RPMI8226 (cell line): ENCODE measurements around the gene HGFAC.

Experiments used
- DNase-seq: peaks from one replicate; pipeline ENCODE4 v3.0.0-alpha.2; 2015

HGFAC gene

DNA sequence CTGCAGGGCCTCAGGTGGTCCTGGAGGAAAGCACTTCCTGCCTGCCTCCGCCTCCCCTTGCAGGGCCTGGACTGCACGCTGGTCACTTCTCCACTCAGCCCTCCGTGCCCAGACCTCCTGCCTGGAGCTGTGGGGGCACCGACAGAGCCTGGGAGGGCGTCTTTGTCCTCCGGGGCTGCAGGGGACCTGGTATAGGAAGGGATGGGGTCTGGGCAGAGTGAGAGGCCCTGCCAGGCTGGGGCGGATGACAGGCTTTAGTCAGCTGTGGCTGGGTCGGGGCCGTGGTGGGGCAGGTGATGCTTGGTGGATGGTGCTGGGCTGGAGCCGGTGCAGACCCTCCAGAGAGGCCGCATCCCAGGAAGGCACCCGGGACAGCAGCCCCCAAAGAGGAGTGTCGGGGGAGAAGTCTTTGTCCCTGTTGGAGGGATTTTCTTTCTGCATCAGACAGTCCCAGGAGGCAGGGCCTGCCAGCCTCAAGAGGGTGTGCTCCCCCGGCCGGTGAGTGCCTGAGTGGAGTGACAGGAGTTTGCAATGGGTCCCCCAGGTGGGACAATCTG, 22.7 kb downstream of the HGFAC start:
- no peak for DNase-seq

DNA sequence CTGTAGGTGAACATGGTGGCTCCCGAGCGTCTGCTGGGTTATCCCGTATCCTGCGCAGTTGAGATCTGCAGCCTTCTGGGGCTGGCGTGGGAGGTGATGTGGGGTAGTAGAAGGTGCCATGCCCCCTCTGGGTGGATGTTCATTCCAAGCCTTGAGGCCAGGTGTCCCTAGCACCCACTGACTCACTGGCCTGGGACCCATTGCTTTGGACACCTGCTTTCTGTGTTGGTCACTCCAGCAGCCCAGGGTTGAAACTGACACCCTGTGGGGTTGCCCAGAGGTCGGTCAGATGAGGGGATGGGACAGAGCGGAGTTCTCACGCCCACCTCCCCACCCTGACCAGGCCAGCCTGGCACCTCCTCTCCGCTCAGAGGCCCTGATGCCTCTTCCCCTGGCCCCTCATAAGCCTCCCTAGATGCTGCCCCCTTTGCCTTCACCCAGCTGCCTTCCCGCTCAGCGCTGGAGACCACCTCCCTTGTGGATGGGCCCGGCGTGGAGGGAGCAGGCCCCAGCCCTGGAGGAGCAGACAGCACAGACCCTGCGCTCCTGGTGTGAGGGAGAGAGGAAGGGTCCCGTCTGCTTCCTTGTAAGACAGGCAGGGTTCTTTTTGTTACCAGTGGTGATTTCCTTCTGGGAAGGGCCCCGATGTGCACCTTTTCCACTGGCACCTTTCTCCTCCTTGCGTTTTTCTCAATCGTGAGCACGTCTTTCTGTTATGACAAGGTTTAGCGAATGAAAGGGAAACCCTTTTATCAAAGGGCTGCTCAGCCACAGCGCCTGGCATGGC, 23.3 kb downstream of the HGFAC start:
- DNase-seq: no peak

DNA sequence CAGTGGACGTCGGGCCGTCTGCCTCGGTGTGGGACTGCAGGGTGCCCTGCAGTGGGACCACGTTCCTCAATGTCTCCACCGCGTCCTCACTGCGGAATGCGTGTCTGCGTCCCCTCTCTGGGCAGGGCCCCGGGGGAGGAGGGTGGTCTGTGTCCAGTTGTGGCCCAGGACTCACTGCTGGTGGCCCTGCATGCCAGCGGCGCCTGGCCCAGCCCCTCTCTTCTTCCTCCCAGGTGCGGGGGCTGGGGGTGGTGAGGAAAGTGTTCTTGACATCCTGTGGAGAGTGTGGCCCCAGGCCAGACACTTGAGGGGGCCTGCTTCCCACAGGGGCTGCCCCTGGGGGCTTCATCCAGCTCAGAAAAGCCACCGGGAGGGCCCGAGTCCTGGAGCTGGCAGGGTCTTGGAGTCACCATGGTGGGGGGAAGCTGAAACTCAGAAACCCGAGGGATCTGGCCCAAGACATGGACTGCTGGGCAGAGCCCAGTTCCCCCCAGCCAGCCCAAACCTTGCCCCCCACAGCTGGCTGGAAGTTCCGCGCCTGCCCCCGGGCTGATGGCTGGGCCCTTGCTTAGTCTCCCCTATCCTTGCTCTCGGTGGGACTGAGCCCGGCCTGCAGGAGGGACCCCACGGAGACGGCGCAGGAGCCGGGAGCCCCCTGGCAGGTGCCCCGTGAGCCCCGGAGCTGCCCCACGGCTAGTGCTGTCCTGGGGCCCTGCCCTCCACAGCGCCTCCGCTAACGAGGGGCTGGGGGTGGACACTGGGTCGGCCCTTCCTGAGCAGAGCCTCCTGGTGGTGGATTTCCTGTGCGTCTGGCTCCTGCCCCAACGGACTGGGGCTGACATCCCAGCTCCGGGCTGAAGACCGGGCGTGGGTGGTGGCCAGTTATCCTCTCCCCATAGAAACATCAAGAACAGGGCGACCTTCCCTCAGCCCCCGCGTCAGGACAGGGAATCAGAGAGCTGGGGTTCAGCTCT, 24.2 kb downstream of the HGFAC start:
- no peak for DNase-seq

DNA sequence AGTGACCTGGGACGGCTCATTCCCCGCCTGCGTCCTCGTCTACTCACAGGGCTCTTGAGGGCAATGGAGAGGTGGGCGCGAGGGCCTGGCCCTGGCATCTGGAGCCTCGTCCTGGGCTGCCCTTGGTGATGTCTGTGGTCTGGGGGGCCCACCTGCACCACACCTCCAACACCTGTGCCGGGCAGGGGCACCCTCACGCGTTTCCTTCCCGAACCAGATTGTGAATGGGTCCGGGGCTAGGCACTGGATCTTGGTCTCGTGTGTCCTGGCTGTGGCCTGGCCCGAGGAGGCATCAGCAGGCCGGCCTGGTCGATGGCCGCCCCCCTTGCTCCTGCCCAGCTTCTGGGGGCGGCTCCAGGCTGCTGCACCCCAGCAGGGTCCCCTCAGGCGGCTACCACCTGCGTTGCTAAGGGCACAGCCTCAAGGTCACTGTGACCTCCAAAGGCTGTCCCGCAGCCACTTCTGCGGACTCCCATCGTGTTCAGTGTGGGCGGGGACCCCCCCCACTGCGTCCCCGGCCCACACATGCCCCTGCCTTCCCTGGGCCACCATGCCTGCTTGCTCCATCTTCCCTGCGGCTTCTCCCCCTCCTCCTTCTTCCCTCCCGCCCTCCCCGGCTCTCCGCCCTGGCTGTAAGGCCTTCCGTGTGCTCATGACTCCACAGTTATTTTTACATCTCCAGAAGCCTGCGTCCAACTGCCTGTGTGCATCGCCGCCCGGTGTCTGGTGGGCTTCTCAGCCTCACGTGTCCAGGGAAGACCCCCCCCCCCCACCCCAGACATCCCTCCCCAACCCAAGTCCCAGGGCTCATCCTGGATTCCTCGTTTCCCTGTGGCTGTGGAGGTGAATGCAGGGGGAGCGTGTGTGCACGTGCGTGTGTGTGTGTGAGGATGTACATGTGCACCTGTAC, 25.2 kb downstream of the HGFAC start:
- no peak for DNase-seq

DNA sequence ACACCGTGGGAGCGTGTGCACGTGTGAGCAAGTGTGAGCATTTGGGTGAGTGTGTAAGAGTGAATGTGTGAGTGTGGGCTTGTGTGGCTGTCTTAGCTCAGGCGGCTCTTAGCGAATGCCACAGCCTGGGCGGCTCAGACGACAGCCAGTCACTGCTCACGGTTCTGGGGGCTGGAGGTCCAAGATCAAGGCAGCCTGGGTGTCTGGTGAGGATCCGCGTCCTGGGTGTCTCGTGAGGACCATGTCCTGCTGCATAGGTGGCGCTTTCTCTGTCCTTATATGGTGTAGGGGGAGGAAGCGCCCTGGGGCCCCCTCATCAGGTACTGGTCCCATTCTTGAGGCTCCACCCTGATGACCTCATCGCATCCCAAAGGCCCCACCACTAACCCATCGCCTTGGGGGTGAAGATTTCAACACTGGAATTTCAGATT, 25.8 kb downstream of the HGFAC start:
- no peak for DNase-seq

DNA sequence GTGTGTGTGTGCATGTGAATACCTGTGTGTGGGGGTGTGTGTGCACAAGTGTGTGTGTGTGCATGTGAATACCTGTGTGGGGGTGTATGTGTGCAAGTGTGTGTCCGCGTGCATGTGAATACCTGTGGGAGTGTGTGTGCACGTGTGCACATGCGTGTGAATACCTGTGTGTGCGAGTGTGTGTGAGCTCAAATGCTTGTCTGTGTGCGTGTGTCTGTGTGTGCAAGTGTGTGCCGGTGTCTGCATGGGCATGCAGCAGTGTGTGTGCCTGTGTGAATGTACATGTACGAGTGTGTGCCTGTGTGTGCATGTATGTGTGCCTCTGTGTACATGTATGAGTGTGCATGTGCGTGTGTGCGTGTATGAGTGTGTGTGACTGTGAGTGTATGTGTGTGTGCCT, 26.4 kb downstream of the HGFAC start:
- DNase-seq: no peak

DNA sequence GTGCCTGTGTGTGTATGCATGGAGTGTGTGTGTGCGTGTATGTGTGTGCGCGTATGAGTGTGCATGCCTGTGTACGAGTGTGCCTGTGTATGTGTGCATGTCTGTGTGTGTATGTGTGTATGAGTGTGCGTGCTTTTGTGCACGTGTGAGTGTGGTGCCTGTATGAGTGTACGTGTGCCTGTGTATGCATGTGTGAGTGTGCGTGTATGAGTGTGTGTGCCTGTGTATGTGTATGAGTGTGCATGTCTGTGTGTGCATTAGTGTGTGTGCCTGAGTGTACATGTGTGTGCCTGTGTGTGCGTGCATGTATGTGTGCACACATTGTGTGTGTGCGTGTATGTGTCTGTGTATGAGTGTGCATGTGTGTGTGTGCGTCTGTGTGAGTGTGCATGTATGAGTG, 27.0 kb downstream of the HGFAC start:
- DNase-seq: no peak

DNA sequence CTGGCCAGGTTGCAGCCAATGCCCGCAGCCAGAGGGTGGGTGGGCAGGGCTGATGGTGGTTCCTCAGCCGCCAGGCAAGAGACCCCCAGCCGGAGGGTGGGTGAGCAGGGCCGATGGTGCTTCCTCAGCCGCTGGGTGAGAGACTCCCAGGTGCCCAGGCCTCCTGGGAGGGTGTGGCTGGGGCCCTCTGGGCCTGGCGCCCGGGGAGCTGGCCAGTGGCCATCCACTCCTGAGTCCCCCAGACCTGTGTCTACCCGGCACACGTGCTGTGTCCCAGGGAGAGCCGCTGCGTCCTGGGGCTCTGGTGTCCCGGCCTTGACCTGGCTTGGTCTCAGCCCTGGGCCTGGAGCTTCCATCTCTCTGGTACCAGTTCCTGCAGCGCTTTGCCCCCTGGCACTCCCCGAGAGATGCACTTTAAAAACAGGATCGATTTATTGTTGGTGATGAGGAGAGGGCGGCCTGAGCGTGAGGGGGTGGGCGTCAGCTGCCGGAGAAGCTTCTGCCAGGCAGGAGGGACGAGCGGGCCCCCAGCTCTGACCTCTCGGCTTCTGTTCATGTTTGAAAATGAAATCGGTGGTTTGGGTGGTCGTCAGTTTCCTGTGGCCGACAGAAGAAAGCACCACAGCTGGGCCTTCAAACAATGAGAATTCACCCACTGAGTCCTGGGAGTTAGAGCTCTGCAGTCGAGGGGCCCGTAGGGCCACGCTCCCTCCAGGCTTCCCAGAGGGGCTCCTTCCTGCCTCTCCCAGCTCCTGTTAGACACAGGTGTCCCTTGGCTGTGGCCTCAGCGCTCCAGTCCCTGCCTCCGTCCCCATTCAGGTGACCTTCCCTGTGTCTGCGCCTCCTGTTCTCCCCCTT, 27.8 kb downstream of the HGFAC start:
- no peak for DNase-seq

DNA sequence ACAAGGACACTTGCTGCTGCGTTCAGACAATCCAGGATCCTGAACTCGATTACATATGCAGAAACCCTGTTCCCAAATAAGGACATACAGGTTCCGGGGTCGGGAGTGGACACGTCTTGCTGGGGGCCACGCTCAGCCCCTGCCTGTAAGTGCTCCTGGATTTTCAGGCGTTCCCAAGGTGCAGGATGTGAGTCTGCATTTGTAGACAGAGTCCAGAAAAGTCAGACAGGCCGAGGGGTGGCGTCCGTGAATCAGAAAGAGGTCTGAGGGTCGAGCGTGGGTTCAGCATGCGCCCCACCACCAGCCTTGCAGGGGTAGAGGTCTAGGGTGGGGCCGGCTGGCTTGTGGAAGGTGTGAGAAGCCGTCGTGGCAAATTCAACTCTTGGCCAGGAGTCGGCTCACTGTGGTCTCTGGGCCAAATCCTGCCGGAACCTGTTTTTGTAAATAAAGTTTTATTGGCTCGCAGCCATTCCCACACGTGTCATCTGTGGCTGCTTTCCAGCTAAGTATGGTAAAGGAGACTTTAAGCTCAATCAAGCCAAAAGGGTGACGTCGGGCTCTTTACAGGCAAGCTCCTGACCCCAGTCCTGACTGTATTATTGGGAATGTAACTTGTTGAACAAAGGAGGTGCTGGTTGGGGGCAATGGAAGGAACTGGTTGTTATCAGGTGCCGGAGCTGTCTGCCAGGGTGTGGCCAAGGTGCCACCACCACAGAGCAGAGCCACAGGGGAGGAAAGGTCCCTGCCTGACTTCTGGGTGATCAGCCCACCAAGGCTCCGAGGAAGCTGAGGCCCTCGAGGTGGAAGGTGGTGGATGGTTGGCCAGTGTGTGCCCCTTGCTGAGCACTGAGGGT, 28.7 kb downstream of the HGFAC start:
- no peak for DNase-seq

DNA sequence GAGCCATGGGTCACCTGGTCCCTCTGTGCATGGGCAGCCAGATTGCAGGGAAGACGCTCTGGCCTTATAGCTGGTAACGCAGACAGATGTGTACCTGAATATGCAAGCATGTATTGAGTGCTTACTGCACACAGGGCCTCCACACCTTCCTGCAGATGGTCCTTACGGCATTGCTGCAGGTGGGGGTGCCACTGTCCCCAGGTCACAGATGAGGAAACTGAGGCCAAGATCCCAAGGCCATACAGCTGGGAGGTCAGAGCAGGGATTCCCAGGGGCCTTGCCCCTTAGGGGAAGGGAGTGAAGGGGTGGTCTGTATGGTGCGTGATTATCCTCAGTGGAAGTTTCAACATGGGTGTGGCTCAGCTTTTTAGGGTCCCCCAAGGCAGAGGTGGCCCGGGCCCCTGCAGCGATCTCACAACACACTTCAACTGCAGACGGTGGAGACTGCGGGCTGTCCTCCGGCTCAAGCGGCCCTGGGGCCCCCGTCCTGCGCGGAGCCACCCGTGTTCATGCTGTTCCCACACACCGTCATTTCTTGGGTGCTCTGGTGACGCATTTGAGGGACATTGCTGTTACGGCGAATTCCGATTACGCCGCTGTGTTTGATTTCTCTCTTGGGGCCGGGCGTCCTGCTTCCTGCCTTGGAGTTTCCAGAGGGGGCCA, 29.5 kb downstream of the HGFAC start:
- no peak for DNase-seq

DNA sequence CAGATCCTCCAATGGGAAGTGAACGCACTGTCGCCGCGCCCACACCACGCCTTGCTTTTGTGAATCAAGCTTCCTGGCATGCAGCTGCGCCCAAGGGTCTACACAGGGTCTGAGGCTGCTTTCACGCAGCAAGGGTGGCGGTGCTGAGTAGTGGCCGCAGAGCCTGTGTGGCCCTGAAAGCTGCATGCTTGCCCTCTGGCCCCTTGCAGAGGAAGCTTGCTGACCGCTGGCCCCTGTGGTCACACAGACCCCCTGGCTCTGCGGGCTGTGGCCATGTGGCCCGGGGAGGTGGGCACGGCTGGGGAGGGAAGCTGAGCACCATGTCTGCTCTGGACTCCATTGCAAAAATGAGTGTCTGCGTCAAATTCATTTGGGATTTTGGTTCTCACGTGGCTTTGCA, 30.1 kb downstream of the HGFAC start:
- DNase-seq: no peak

DNA sequence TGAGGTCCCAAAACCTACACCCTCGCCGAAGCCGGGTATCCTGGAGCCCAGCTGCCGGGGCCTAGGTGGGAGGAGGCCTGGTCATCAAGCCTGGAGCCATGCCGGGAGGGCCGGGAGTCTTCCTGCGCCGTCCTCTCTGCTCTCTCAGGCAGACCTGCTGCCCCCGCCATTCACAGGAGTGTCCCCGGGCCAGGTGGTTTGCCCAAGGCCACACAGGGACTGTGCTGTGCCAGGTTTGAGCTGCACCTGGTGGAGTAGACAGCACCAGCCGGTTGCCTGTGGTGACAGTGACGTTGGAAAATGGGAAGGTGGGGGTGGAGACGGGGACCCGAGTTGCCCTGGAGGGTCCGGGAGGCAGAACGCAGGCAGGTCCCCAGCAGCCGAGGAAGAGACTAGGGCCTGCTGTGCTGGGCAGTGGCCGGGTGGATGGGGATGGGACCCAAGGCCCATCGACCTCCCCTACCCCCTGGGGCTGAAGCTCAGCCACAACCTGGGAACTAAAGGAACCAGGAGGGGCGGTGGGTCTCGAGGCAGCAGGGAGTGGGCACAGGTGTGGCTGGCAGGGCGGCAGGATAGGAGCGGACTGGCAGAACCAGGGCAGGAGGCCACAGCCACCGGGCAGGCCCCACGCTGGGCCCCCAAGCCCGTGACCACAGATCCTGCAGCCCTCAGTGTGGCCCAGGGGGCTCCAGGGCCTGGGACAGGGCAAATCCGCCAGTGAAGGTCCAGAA, 30.8 kb downstream of the HGFAC start:
- DNase-seq: no peak

DNA sequence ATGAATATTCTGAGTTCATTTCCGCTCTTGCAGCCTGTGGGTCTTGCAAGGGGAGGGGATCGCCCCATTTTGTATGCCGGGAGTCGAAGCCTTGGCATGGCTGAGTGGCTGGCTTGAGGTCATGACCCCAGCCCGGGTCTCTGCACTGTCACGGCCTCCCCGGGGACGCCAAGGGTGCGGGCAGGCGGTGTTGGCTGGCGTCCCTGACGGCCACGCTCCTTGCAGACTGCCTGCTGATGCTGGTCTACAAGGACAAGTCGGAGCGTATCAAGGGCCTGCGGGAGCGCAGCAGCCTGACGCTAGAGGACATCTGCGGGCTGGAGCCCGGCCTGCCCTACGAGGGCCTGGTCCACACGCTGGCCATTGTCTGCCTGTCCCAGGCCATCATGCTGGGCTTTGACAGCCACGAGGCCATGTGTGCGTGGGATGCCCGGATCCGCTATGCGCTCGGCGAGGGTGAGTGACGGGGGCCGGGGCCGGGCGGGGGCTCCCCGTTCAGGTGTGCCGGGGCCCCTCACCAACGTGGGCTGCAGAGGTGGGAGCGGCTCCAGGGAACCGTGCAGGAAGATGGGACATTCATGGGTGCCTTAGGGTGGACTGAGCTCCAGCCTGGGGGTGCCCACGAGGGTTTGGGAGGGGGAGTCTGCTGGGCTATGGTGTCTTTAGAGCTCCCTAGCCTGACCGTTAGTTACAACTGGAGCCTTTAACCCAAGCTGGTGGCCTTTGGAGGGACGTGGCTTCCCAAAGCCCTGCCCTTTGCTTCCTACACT, 31.6 kb downstream of the HGFAC start:
- DNase-seq: no peak

DNA sequence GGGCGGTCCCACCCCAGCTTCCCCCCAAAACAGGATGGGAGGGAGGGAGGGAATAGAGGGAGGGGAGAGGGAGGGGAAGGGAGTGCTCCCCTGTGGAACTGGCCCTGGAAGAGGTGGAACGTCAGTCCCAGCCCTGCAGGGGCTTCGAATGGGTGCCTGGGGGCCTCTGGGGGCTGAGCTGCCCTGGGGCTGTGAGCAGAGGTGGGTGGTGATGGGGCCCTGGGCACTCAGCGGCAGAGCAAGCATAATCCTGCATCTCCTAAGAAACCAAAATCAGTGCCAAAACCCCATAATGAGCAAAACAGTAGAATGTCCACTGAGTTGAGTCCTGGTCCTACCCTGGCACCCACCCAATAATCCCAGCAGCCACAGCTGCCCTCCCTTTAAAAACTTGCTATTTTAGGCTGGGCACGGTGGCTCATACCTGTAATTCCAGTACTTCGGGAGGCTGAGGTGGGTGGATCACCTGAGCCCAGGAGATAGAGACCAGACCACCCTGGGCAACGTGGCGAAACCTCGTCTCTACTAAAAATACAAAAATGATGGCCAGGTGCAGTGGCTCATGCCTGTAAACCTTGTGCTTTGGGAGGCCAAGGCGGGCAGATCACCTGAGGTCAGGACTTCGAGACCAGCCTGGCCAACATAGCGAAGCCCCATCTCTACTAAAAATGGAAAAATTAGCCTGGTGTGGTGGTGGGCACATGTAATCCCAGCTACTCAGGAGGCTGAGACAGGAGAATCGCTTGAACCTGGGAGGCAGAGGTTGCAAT, 32.4 kb downstream of the HGFAC start:
- no peak for DNase-seq

DNA sequence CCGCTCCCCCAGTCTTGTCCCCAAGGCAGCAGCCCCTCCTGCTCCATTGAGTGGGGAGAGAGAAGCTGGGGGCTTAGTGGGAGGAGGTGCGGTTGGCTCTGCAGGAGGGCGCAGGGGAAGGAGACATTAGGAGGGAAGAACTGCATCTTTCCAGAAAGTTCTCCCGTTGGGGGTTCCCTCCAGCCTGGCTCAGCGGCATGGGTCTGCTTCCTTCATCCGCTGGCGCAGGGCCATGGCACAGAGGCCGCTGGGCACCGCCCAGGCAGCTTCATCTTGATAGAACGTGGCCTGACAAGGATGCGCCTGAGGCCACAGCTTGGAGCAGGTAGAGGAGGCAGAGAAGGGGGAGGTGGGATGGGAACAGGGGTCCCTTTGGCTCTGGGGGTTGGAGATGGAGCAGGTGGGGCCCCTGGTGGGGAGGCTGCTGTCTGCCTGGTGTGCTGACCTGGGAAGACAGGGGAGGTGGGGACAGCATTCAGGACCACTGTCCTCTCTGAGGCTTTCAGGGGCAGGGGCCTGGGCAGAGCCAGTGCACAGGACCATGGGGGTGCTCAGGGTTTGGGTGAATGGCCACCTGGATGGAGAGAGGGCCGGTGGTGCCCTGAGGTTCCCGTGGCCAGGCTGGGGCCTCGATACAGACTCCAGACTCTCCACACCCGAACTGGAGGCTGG, 33.4 kb downstream of the HGFAC start:
- DNase-seq: no peak

DNA sequence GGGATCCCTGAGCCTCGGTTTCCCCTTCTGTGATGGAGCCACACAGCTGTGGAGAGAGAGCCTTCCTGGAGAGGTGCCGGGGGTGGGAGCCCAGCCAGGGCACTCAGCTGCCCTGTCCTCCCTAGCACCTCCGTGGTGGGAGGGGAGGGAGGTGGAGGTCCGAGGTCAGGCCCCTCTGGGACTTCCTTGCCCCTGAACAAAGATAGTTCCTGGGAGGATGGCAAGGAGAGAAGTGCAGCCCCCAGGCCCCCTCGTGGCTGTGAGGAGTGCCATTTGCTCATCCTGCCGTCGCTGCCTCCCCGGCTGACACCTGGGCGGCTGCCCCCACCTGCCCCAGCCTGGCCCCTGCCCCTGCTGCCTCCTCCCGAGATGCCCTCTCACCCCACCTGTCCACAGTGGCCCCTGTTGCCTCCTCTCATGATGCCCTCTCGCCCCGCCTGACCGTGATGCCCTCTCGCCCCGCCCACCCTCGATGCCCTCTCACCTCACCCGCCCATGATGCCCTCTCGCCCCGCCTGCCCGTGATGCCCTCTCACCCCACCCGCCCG, 34.0 kb downstream of the HGFAC start:
- no peak for DNase-seq

DNA sequence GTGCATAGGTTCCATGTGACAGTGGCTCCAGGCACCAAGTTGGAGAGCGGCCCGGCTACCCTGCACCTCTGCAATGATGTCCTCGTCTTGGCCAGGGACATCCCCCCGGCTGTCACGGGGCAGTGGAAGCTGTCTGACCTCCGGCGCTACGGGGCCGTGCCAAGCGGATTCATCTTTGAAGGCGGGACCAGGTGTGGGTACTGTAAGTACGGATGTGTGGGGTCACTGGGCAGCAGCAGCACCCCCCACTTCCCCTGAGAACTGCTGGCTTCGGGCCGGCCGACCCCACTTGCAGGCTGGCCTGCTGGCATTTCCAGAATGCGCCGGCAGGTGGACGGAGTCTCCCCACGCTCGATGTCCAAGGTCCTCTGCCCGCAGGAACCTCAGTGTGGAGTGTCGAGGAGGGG, 34.6 kb downstream of the HGFAC start:
- DNase-seq: no peak
